Stimulated activated CD8-positive, alpha-beta memory T cell treated with anti-CD3 and anti-CD28 coated beads, Interleukin-12 subunit alpha, Interleukin-12 subunit beta, amount 100 ng/mL, for 1 hour (primary cell): ENCODE data around the gene MRAP2.

Experiments used
- DNase-seq: peaks from one replicate; pipeline ENCODE4 v3.0.0-alpha.2; 2020; ENCODE audit warnings: low read depth

Gene MRAP2

GRCh38 chr6:84135291-84135690 lies 101.7 kb downstream of the MRAP2 start:
- no peak for DNase-seq

GRCh38 chr6:84136364-84137050 lies 102.9 kb downstream of the MRAP2 start:
- no peak for DNase-seq

GRCh38 chr6:84137051-84137375 lies 103.4 kb downstream of the MRAP2 start:
- DNase-seq, result no peak

- DNase-seq, result no peak
These were observed 104.5 kb downstream of the MRAP2 start for GRCh38 chr6:84137989-84138575.

GRCh38 chr6:84139311-84139710 lies 105.7 kb downstream of the MRAP2 start:
- DNase-seq, result no peak
